HEK293T (cell line): ENCODE data around the gene GRID1.

Source experiments
- CTCF ChIA-PET: fragments of 350-600 bp; formaldehyde crosslinking; extraction: SDS; loops from one replicate; lab custom pipeline; 2021; ENCODE audit warnings: antibody characterized with exemption, inconsistent platforms; lab: Yijun Ruan, JAX
- POLR2A ChIA-PET: fragments of 350-600 bp; formaldehyde crosslinking; extraction: SDS; loops from one replicate; lab custom pipeline; 2020; ENCODE audit warnings: antibody characterized with exemption, inconsistent platforms; lab: Yijun Ruan, JAX
- DNase-seq: peaks from one replicate; pipeline ENCODE4 v3.0.0; 2012; ENCODE audit warnings: mixed read lengths; ENCODE audit errors: extremely low spot score
- ARNT ChIP-seq: fragments of 450-650 bp; IDR thresholded peaks from 2 replicates; pipeline ENCODE4 v1.6.1; 2017; ENCODE audit warnings: mild to moderate bottlenecking
- BHLHE40 ChIP-seq: fragments of 450-650 bp; IDR thresholded peaks from 2 replicates; pipeline ENCODE4 v1.6.1; 2016; ENCODE audit warnings: mild to moderate bottlenecking, moderate library complexity, borderline replicate concordance
- CTBP1 ChIP-seq: fragments of 450-650 bp; IDR thresholded peaks from 2 replicates; pipeline ENCODE4 v1.6.1; 2016; ENCODE audit warnings: borderline replicate concordance
- ELF4 ChIP-seq: fragments of 450-650 bp; IDR thresholded peaks from 2 replicates; pipeline ENCODE4 v1.6.1; 2017; ENCODE audit warnings: antibody characterized with exemption
- FOXA1 ChIP-seq: fragments of 450-650 bp; IDR thresholded peaks from 2 replicates; pipeline ENCODE4 v1.6.1; 2016; ENCODE audit warnings: mild to moderate bottlenecking
- FOXK2 ChIP-seq: fragments of 450-650 bp; IDR thresholded peaks from 2 replicates; pipeline ENCODE4 v1.6.1; 2016; ENCODE audit warnings: mild to moderate bottlenecking
- FOXM1 ChIP-seq: fragments of 450-650 bp; IDR thresholded peaks from 2 replicates; pipeline ENCODE4 v1.6.1; 2017; ENCODE audit warnings: mild to moderate bottlenecking, borderline replicate concordance
- HDGF ChIP-seq: fragments of 450-650 bp; IDR thresholded peaks from 2 replicates; pipeline ENCODE4 v1.6.1; 2017; ENCODE audit warnings: antibody characterized with exemption, borderline replicate concordance
- L3MBTL2 ChIP-seq: fragments of 450-650 bp; conservative IDR thresholded peaks from 2 replicates; pipeline ENCODE4 v1.6.1; 2016; ENCODE audit warnings: mild to moderate bottlenecking
- LEF1 ChIP-seq: fragments of 450-650 bp; IDR thresholded peaks from 2 replicates; pipeline ENCODE4 v1.6.1; 2017; ENCODE audit warnings: mild to moderate bottlenecking, borderline replicate concordance
- NFRKB ChIP-seq: fragments of 450-650 bp; IDR thresholded peaks from 2 replicates; pipeline ENCODE4 v1.6.1; 2016; ENCODE audit warnings: mild to moderate bottlenecking, moderate library complexity
- SP1 ChIP-seq: fragments of 450-650 bp; IDR thresholded peaks from 2 replicates; pipeline ENCODE4 v1.6.1; 2017
- SUZ12 ChIP-seq: fragments of 450-650 bp; IDR thresholded peaks from 2 replicates; pipeline ENCODE4 v1.6.1; 2016; ENCODE audit warnings: mild to moderate bottlenecking
- TARDBP ChIP-seq: fragments of 450-650 bp; IDR thresholded peaks from 2 replicates; pipeline ENCODE4 v1.6.1; 2016
- ZNF384 ChIP-seq: fragments of 450-650 bp; IDR thresholded peaks from 2 replicates; pipeline ENCODE4 v1.6.1; 2016
- TF ChIP-seq, protein P1 (sequence below): fragments of 450-650 bp; IDR thresholded peaks from 2 replicates; pipeline ENCODE4 v1.6.1; 2016

Gene GRID1

DNA sequence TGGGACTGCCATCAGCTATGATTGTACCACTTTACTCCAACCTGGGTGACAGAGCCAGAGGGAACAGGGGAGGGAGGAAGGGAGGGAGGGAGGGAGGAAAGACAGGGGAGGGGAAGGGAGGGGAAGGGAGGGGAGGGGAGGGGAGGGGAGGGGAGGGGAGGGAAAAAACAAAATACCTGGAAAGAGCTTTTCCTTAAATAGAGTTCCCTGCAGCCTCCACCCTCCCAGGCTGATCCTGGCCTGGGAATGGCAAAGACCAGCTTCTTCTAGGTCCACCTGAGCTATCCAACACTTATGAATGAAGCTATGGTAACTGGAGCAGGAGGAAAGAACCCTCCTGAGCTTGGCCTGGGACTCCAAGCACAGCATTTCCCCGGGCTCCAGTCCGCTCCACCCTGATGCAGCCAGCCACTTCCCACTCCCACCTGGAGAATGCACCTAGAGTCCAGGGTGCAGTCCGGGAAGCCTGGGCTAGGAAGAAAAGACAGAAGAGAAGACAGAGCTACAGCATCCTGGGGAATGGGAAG lies 66.1 kb downstream of the GRID1 start:
- no peak for TF ChIP-seq TARDBP
- TF ChIP-seq, protein P1, sequence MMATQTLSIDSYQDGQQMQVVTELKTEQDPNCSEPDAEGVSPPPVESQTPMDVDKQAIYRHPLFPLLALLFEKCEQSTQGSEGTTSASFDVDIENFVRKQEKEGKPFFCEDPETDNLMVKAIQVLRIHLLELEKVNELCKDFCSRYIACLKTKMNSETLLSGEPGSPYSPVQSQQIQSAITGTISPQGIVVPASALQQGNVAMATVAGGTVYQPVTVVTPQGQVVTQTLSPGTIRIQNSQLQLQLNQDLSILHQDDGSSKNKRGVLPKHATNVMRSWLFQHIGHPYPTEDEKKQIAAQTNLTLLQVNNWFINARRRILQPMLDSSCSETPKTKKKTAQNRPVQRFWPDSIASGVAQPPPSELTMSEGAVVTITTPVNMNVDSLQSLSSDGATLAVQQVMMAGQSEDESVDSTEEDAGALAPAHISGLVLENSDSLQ = no peak
- TF ChIP-seq FOXA1 = no peak
- TF ChIP-seq SP1 = no peak
- no peak for TF ChIP-seq FOXM1
- TF ChIP-seq CTBP1 = no peak
- no peak for TF ChIP-seq L3MBTL2
- TF ChIP-seq SUZ12 = no peak
- no peak for TF ChIP-seq HDGF
- TF ChIP-seq ARNT = no peak
- TF ChIP-seq BHLHE40 = no peak
- no peak for TF ChIP-seq FOXK2
- DNase-seq = no peak

DNA sequence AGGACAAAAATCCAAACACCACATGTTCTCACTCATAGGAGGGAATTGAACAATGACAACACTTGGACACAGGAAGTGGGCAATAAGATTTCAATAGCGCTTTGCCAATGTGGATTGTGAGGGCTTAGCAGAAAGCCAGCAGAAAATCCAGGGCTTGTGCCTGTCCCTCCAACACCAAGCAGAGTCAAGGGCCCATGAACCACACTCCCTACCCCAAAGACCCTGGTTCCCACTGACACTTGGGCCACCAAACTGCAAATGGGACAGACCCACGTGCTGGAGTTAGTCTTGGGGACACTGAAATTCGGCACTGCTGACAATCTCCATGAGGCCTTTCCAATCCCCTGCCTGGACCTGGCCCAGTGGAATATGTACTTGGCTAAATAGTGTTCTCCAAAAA lies 67.0 kb downstream of the GRID1 start:
- CTCF ChIA-PET = no interaction called here
- TF ChIP-seq ZNF384 = no peak
- no peak for TF ChIP-seq SP1

More for the DNA sequence above, 66.1 kb downstream of the GRID1 start:
- CTCF ChIA-PET = no interaction called here
- POLR2A ChIA-PET = no interaction called here

DNA sequence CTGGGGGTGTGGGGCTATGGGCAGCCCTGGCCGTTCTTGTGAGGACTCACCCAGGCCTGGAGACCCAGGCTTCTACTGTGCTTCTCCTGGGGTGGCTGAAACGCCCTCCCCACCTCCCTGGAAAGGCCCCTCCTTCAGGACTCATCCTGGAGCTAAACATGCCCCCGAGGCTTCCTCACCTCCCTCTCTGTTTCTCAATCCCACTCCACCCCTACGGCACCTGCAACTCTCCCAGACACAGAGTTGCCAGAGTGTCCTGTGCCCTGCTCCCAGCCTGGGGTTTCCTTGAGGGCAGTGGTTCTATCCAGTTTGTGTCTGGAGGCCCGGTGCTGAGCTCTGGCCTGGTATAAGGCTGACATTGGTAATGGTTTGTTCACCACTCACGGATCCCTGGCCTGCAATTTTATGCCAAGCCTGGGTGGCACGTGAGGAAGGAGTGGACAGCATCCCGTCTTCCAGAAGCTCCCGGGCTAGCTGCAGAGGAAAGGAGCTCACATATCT lies 68.0 kb downstream of the GRID1 start:
- POLR2A ChIA-PET = no interaction called here
- CTCF ChIA-PET = interaction anchor here (0.6 kb wide), 1 partner anchor 171 kb away, joined by 3 read pairs; no protein-coding TSS in a partner anchor
- no peak for DNase-seq
- no peak for TF ChIP-seq HDGF
- no peak for TF ChIP-seq ZNF384
- TF ChIP-seq L3MBTL2 = no peak
- no peak for TF ChIP-seq ELF4

More for the DNA sequence above, 67.0 kb downstream of the GRID1 start:
- DNase-seq = no peak
- POLR2A ChIA-PET = no interaction called here

DNA sequence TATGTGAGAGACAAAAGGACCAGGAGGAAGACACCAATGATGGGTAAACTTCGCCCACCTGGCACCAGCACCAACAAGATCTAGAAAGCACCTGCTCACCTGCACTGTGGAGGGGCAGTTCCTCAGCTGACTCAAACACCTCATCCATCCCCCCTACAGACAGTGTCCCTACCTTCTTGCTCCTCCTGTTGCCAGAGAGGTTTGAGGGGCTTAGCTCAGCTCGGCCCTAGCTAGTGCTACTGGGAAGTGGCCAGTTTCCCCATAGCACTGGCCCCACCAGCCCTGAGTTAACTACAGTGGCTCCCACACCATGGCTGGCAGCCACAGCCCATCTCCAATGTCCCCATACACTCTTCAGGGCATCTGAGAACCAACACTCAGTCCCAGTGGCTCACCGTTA lies 70.8 kb downstream of the GRID1 start:
- ChIA-PET POLR2A (no interaction called here), CTCF (no interaction called here)
- no peak for DNase-seq
- no peak for TF ChIP-seq FOXM1
- TF ChIP-seq, protein P1 = no peak

DNA sequence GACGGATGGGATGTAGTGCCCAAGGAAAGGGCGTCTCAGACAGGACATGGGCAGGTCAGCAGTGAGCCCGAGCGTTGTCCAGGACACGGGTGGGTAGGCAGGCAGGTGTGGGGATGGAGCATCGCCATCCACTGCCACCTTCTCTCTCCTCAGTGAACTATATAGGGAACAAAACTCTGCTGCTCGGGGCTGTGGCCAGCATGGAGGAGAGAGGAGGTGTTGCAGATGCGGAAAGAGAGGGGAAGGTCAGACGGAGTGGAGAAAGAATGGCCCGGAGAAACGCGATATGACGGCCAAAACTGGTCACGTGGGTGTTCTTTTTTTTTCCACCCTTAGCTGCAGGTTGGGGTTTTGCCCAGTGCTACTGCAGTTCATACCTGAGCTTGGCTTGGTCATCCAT lies 71.2 kb downstream of the GRID1 start:
- TF ChIP-seq SUZ12 (no peak), FOXM1 (no peak), L3MBTL2 (no peak), ZNF384 (no peak), NFRKB (no peak), ARNT (no peak), BHLHE40 (no peak), CTBP1 (no peak), HDGF (no peak), TARDBP (no peak), FOXK2 (no peak), LEF1 (no peak), SP1 (no peak), ELF4 (no peak), FOXA1 (no peak)
- TF ChIP-seq, protein P1 = no peak
- DNase-seq = no peak
- CTCF ChIA-PET = no interaction called here
- POLR2A ChIA-PET = no interaction called here

DNA sequence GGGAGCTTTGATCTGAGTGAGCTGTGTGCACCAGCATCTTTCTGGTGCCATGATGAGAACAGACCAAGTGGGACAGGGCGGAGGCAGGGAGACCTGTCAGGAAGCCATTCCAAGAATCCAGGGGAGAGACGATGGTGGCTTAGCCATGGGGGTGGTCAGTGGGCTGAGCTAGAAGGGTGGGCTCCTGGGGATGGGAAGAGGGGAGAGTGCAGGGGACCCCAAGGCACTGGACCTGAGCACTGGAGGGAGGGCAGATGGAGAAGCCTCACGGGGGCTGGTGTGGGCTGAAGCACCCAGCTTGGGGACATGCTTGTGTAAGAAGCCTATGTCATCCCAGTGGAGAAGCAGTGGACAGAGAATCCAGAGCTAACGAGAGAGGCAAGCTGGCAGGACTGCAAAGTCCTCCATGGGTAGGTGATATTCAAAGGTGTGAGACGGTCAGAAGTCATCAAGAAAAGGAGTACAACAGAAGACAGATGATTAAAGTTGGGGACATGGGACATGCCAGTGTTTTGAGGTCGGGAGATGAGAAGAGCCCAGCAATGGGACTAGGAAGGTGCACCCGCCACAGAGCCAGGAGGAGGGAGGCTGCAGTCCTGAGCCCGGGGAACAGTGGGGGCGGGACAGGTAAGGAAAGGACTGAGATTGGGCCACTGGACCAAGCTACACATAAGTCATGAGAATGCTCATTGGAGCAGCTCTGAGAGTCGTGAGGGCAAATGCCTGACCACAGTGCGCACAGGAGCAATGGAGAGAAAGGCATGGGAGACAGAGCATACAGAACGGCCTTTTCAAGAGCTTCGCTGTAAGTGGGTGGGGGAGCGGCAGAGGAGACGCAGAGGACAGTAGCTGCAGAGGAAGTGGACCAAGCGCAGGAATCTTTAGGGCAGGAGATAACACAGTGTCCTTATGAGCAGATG lies 72.0 kb downstream of the GRID1 start:
- no peak for TF ChIP-seq HDGF
- TF ChIP-seq, protein P1 = no peak
- no peak for TF ChIP-seq BHLHE40
- TF ChIP-seq SUZ12 = no peak
- TF ChIP-seq FOXM1 = no peak
- no peak for TF ChIP-seq SP1
- no peak for TF ChIP-seq ZNF384
- TF ChIP-seq ARNT = no peak
- TF ChIP-seq NFRKB = no peak
- TF ChIP-seq ELF4 = no peak
- no peak for TF ChIP-seq TARDBP
- no peak for TF ChIP-seq LEF1
- TF ChIP-seq CTBP1 = no peak
- TF ChIP-seq FOXK2 = no peak
- ChIA-PET CTCF (no interaction called here), POLR2A (no interaction called here)
- no peak for DNase-seq
